Nasal cavity respiratory epithelium epithelial cell of viscerocranial mucosa (primary cell): ENCODE measurements around the gene ESAM. TPM values are rescaled to one million over a fixed set of nuclear protein-coding genes. Genes with fewer than 3 reads are reported as not detected.

ENCODE experiments used
- total RNA-seq: library from RNA; depleted of rRNA; stranded (reverse); fragments of >200 nt; gene quantifications from 2 replicates; pipeline ENCODE4 v1.2.3, GENCODE V29; 2014

The ESAM gene, protein sequence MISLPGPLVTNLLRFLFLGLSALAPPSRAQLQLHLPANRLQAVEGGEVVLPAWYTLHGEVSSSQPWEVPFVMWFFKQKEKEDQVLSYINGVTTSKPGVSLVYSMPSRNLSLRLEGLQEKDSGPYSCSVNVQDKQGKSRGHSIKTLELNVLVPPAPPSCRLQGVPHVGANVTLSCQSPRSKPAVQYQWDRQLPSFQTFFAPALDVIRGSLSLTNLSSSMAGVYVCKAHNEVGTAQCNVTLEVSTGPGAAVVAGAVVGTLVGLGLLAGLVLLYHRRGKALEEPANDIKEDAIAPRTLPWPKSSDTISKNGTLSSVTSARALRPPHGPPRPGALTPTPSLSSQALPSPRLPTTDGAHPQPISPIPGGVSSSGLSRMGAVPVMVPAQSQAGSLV
- total RNA-seq = under 0.01 and 0.07 TPM in 2 replicates

DNA sequence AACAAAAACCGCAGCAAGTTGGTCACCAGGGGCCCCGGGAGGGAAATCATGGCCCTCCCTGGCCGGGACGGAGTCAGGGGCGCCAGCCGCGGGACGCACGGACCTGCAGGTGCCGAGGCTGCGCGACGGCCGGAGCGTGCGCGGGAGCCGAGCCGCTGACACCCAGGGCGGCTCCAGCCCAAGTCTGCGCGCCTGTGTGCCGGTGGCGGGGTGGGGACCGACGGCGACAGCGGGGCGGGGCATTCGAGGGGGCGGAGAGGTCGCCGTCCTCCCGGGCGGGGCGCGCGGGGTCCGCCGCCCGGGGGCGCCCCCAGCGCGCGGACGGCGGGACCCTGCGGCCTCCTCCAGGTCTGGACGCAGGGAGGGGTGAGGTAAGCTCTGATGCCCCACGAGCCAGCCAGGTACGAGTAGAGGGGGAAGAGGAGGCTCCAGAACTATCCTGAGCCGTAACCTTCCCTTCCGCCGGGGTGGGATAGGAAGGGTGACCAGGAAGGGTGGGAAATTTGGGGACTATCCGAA is at the start of gene ESAM:
TSS of gene ESAM (minus strand) at position 186 of the 519 bp plus-strand sequence. CDS start at position 50, 136 bp downstream.

DNA sequence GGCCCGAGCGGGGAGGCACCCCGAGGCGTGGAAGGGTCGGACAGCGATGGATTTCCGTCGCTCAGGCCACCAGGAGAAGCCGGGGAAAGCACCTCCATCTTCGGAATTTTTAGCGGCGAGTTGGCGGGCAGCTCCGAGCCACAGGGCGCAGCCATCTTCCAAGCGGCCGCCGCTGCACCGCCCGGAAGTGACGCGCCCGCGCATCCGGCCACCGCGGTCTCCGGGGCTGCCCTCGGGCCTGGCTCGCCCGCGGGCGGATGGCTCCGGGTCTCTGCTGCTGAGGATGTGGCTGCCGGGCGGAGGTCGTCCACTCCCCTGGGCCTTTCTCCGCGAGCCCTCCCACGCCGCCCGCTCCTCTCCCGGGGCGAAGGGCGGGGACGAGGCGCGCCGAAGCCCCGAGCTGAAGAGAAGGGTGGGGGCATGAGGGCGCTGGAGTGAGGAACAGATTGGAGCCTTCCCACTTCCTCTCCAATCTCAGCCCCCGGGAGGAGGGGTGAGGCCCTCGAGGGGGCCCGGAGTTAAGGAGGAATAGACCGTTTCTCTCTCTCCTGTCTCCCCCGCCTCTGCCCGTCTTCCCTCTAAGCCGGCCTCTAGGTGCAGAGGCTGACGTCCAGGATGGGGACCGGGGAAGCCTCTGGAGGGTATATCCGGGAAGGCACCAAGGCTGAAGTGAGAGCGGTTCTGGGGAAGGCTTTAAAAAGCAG is 38.3 kb upstream of the ESAM start, which contains the start of gene MSANTD2:
TSS of gene MSANTD2 (minus strand) at position 181 of the 704 bp plus-strand sequence. CDS start at position 155, 26 bp downstream.

DNA sequence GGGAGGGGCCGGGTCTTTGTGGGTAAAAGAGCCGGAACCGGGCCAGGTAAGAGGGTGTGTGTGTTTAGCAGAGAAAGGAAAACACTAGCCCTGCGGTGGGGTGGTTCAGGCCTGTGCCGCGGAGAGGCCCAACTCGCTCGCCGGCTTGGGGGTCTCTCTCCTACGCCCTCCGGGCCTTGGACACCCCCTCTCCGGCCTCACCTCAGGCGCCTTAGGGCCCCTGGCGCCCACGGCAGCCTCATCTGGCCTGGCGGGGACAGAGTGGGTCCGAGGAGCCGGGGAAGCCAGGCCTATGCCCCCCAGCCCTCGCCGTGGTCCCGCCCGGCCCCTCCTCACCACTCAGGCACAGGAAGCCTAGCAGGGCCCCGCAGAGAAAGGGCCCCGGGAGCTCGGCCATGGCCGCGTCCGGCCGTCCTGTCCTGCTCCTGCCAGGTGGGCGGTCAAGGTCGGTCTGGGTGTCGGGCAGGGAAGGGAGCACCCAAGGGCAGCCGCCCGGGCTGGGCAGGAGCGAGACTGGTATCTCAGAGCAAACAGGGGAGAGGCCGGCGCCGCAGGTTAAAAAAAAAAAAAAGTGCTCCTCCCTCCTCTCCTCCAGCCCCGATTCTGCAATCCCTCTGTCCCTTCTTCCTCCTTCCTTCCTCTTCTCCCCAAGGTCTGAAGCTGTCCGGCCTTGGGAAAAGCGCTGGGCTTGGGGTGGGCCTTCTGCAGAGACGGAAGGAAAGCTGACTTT is 10.2 kb downstream of the ESAM start, which contains the start of gene VSIG2:
TSS of gene VSIG2 (minus strand) at position 515 of the 730 bp plus-strand sequence. CDS start at position 397, 118 bp downstream.

DNA sequence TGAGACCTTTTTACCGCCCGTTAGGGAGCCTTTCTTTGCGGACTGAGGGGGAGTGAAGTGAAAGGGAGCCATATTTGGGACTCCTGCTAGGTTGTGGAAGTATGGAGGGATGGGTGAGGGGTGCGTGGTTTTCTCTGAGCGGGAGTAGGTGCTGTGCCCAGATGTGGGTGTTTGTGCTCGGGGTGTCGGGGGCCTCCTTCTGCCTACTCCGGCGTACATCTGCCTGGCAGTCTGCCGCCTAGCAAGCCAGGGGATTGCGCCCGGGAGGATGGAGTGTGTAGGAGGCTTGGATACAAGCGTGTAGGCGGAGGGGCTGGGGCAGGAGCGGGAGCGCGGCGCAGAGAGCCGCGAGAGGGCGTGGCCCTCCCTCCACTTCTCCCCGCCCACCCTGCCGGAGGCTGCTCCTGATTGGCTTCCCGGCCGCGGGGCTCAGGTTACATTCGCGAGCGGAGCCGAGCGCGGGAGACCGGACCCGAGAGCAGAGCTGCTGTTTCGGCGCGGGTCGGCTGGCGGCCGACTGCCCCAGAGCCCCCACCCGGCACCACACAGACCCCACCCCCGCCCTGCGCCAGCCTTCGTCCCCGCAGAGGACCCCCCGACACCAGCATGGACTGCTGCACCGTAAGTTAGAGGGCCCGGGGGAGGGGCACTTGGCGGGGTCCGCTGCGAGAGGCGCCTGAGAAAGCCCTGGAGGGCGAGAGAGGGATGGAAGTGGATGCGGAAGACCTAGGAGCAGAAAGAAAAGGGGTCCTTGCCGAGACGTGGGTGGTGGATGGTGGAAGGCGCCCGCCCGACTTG is 22.4 kb downstream of the ESAM start, which contains the start of gene NRGN:
TSS of gene NRGN (plus strand) at position 464 of the 798 bp plus-strand sequence. CDS start at position 607, 143 bp downstream.

Other genes starting within 250 kb of the ESAM start
- not detected in 2 replicates for gene OR8B12, start 218.6 kb downstream of the ESAM start, total RNA-seq
- gene OR8A1, start 192.3 kb downstream of the ESAM start, total RNA-seq = not detected in 2 replicates
- not detected in 2 replicates for gene PANX3, start 150.9 kb downstream of the ESAM start, total RNA-seq
- 28.4 and 38.9 TPM in 2 replicates for gene TBRG1, start 139.4 kb downstream of the ESAM start, total RNA-seq
- gene SIAE, start 88.6 kb downstream of the ESAM start, total RNA-seq = 10.3 and 31.5 TPM in 2 replicates
- gene SPA17, start 88.4 kb downstream of the ESAM start, total RNA-seq = 2.4 and 4.1 TPM in 2 replicates
- gene NRGN, start 22.3 kb downstream of the ESAM start, total RNA-seq = not detected in 2 replicates
- gene VSIG2, start 10.0 kb downstream of the ESAM start, total RNA-seq = under 0.01 and 1.3 TPM in 2 replicates
- 1.7 and 5.5 TPM in 2 replicates for gene MSANTD2, start 38.1 kb upstream of the ESAM start, total RNA-seq
- gene ROBO3, start 103.1 kb upstream of the ESAM start, total RNA-seq = 8.5 and 56.0 TPM in 2 replicates
- under 0.01 TPM in 1 of 2 replicates, not detected in the other for gene ROBO4, start 135.6 kb upstream of the ESAM start, total RNA-seq
- not detected in 2 replicates for gene HEPN1, start 157.0 kb upstream of the ESAM start, total RNA-seq
- gene HEPACAM, start 173.8 kb upstream of the ESAM start, total RNA-seq = not detected in 2 replicates
- gene CCDC15, start 191.9 kb upstream of the ESAM start, total RNA-seq = 1.00 and 3.1 TPM in 2 replicates